Measurements from ENCODE around the gene CRIP2. TPM values are rescaled to one million over a fixed set of nuclear protein-coding genes. Genes with fewer than 3 reads are reported as not detected.

The CRIP2 gene
- total and polyA plus RNA-seq, 2 of the 8 experiments (the other 6 are each of a cell fraction or from before 2014, with no cell fraction given), result 4.2 to 13.5 TPM

DNA sequence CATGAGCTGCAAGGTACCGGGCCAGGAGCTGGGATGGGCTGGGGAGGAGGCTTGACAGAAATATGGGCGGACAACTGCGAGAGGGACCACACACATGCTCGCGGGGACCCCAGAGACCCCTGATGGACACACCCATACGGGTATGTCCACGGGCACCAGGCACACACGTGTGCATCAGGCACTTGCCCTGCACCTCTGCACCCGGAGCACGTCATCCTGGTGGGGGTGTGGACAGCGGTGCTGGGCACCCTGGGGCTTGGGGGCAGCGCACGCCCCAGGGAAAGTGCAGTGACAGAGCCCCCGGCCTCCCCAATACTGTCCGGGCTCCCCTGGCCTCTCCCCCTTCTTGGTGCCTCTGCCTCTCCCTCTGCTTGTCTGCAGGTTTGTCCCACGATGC lies 10.4 kb downstream of the CRIP2 start (continued):
- TF ChIP-seq SUZ12 (IDR thresholded peaks at IDR 0.05; ENCODE audit: low read length) (no peak), SIX5 (IDR thresholded peaks at IDR 0.05; ENCODE audit: low read depth, low read length) (no peak), HDAC2 (IDR thresholded peaks at IDR 0.05; ENCODE audit: borderline replicate concordance in 1 of 2, low read depth in 2 of 2, low read length in 2 of 2) (no peak), CTCF (IDR thresholded peaks at IDR 0.05; ENCODE audit: control extremely low read depth in 1 of 3, insufficient read depth in 1 of 3, low read depth in 1 of 3, low read length in 3 of 3) (no peak), ZNF274 (IDR thresholded peaks at IDR 0.05; ENCODE audit: borderline replicate concordance, extremely low read depth, low read length) (no peak), TEAD4 (IDR thresholded peaks at IDR 0.05; ENCODE audit: low read depth, low read length) (no peak)
